GM21529 (cell line): ENCODE measurements around the gene NKTR.
A peak's percentile ranks its signal among the peaks of the same experiment; 100 is the strongest.
"Not testable (repeated sequence)": the region's sequence is repeated elsewhere in the genome, so short reads cannot be mapped to it uniquely, and the experiment has no call there.

Experiments used
- ATAC-seq: cut with Tn5 transposase; IDR thresholded peaks from one replicate; pipeline ENCODE4 v1.9.1; 2021; ENCODE audit not compliant: unreplicated experiment

Gene NKTR

DNA sequence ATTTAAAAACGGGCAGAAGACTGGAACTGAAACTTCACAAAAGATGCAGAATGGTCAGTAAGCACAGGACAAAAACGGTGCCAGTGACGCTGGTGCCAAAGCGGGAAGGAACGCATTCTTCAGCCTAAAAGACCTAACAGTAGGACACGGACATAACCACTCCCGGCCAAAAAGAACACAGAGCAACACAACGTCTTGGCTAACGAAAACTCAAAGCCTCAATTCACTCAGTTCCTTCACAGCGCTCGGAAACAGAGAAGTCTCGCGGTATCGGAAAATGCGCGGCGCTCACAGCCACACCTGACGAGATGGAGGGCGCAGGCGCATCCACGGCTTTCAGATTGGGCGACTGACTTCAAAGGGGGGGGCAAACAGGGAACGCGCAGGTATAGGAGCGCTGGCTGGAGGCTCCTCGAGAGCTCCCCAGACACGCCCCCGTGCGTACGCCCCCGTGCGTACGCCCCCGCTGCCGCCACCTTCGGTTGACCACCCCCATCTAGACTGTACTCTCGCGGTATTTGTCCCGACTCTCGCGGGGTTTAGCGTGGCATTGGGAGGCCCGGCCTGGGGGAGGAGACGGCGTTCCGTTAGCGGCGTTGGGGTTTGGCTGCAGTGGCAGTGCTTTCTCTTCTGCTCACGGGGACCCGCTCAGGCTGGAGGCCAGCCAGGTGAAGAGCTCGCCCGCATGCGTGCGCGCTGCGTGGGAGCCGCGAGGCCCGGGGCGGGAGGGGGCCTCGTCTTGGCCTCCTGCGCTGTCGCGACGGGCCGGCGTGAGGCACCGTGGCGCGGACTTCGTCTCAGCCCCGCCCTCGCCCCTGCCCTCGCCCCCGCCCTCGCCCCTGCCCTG is at the start of gene NKTR:
TSS of gene NKTR (plus strand) at position 576 of the 847 bp plus-strand sequence. CDS start 321 bp downstream, outside the sequence.
- peak; percentile 85 for ATAC-seq

DNA sequence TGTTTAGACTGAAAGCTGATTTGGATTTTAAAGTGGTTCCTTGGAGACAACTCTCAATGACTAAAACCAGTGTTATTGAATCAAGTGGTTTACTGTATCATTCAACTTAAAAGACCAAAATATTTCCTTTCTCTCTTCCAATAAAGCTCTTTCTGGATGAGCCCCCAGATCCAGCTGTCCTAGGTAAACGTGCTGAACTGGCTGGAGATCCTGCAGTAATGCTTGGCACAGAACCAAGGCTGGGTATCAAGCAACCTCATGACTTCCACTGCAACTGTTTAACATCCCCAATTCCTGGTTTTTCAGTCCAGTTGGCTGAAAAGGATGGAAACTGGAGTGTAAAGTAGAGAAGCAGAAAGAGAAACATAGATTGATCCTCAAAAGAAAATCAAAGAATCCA is 47.7 kb upstream of the NKTR start:
- ATAC-seq = no peak

GRCh38 chr3:42556089-42556632 is 44.3 kb upstream of the NKTR start:
- peak; percentile 44 for ATAC-seq

- ATAC-seq = not testable (repeated sequence)
These were observed 43.7 kb upstream of the NKTR start for GRCh38 chr3:42556817-42557216.

GRCh38 chr3:42557854-42558253 is 42.6 kb upstream of the NKTR start:
- ATAC-seq = no peak

GRCh38 chr3:42562047-42562907 is 38.2 kb upstream of the NKTR start:
- ATAC-seq = no peak

DNA sequence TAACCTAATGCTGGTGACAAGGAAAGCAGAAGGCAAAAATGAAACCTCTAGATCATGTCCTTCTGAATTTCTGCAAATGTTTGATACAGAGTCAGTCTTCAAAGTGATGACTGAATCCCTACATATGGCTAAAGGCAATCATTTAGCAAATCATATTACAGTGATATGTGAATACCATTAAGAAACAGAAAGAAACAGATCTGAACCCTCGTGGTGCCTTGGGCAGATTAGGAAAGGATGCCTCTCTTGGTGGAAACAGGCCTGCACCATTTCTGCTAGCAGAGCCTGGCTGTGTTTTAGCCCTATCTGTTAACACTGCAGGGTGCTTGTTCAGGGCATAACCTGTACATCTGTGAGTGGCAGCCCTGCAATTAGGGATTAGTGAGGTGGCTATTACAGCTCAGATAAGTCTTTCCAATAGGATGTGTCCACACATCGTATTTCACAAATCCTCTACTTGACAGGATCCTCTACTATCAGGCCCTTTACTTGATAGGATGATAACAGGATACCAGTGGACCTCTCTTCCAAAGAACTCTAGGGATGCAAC is 30.8 kb upstream of the NKTR start:
- no peak for ATAC-seq

GRCh38 chr3:42572278-42572677 is 28.2 kb upstream of the NKTR start:
- no peak for ATAC-seq

GRCh38 chr3:42575137-42575741 is 25.2 kb upstream of the NKTR start:
- ATAC-seq = no peak

GRCh38 chr3:42578054-42578453 is 22.4 kb upstream of the NKTR start:
- ATAC-seq = no peak

- ATAC-seq = not testable (repeated sequence)
These were observed 21.1 kb upstream of the NKTR start for GRCh38 chr3:42579346-42579745.

GRCh38 chr3:42581400-42581708 is 19.1 kb upstream of the NKTR start:
- ATAC-seq = no peak

DNA sequence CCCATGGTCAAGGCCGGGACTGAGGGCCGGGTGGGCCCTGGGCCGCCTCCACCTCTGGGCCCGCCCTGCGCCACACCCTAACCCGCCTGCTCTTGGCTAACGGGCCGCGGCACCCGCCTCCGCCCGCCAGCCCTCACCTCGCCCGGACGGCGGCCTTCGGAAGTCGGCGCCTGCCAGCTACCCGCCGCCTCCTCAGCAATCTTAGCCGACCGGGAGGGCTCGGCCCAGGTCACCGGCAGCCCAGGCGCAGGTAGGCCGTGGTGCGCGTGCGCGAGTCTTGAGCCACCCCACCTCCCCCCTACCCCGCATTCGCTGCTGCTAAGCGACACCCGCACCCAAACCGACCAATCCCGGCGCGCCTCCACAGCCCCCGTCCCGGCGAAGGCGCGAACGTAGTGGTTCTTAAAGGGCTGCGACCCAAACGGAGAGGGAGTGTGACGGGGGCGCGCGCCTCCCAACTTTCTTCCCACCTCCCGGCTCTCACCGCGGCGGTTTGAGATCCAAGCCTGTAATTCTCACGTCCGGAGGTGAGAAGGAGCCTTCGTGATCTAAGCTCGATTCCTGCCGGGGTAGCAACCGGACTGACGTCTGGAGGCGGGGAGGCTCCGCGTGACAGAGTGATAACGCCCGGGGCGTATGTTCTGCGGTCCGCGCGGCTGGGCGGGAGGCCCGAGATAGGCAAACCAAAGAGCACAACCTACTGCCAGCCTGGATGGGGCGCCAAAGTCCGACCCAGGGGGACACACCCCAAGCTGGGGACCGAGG is 18.6 kb upstream of the NKTR start, which contains the start of gene SEC22C:
TSS of gene SEC22C (minus strand) at position 259 of the 765 bp plus-strand sequence. CDS start 12,921 bp downstream, outside the sequence.
- ATAC-seq = peak; percentile 92

DNA sequence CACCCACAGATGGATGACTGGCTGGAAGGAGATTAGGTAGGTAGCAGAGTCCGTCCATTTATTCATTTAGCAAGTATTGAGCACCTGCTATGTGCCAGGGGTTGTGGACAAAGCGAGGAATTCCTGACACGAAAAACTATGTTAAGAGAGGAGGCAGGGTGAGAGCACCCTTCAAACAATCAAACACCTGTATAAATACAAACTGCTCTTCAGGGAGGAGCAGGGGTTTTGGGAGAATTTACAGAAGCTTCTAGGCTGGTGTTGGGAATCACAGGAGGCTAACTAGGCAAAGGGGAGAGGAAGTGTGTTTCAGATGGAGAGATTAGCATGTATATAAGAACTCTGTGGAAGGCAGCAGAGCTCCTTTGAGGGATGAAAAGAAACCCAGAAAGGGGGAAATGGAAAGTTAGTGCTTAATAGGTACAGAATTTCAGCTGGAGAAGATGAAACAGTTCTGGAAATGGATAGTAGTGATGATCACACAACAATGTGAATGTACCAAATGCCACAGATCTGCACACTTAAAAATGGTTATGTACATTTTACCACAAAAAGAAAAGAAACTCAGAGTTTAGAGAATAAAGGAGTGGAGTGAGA is 17.9 kb upstream of the NKTR start:
- no peak for ATAC-seq

- no peak for ATAC-seq
These were observed 11.9 kb upstream of the NKTR start for GRCh38 chr3:42588625-42589024.

- no peak for ATAC-seq
These were observed 10.9 kb upstream of the NKTR start for GRCh38 chr3:42589382-42590109.

DNA sequence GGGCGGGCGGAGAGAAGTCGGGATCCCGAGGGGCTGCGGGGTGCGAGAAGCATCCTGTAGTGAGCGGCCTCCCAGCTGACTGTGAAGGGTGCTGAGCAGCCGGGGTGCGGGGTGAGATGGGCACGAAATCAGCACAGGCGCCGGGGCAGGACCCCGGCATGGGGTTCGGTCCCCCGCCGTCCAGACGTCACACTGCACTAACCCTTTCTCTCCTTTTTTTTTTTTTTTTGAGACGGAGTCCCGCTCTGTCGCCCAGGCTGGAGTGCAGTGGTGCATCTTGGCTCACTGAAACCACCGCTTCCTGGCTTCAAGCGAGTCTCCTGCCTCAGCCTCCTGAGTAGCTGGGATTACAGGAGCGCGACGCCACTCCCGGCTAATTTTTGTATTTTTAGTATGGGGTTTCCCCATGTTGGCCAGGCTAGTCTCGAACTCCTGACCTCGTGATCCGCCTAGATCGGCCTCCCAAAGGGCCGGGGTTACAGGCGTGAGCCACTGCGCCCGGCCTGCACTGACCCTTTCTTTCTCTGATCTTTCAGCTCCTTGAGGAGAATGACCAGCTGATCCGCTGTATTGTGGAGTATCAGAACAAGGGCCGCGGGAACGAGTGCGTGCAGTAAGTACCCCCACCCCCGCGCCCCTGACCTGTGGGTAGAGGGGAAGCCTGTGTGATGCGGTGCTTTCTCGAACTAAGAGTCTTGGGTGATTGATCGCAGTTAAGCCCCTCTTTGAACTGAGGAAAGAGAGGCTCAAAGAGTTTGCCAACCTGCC is 9.3 kb upstream of the NKTR start:
- ATAC-seq = no peak

GRCh38 chr3:42591811-42592210 is 8.7 kb upstream of the NKTR start:
- ATAC-seq = no peak
